ENCODE results near the gene CHSY3. TPM values are rescaled to one million over a fixed set of nuclear protein-coding genes. Genes with fewer than 3 reads are reported as not detected.

The CHSY3 gene
- total RNA-seq, 2 donors from 2014 or later, result 1.2 to 2.0 TPM

DNA sequence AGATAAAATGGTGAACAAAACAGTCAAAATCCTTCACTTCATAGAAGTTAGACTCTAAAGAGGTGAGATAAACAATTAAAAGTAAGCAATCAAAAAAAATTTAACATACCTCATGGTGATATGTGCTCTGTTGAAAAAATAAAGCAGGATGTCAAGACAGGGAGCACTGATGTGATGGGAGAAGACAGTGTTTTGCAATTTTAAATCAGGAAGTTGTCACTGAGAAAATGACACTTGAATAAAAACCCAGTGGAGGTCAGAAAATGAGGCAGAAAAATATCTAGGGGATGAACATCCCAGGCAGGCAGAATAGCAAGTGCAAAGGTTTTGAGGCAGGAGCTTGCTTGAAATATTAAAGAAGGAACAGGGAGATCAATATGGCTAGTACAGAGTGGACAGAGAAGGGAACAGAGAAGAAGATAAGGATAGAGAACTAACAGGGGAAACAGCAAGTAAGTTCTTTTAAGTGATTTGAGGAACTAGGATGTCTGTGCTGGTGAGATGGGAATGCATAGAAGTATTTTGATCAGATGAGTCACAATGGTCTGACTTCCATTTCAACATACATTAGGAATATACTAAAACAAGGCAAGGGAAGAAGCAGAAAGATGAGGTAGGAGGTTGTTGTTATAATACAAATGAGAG, 130.4 kb downstream of the CHSY3 start:
- no peak overlapping the region for H3K4me3 Mint-ChIP-seq
- Histone ChIP-seq H3K27me3 (ENCODE audit: control insufficient read depth, insufficient read depth, low read length, poor library complexity, severe bottlenecking) (no peaks in the 10 kb centered on the region), H3K9ac (ENCODE audit: extremely low read depth, low read length, poor library complexity, severe bottlenecking) (no peak overlapping the region), H3K4me3 (ENCODE audit: low read length) (no peak overlapping the region), H3K4me1 (ENCODE audit: control insufficient read depth, insufficient read depth, low read length) (no peaks in the 10 kb centered on the region), H3K27ac (ENCODE audit: low read depth, low read length) (no peak overlapping the region), H3K9me3 (ENCODE audit: control insufficient read depth, low read length) (no peaks in the 10 kb centered on the region), H3K36me3 (ENCODE audit: control insufficient read depth, insufficient read depth, low read length) (no peaks in the 10 kb centered on the region)
- no peak for DNase-seq
- no peaks in the 10 kb centered on the region for H3K4me1 Mint-ChIP-seq
- no peak overlapping the region for H3K27ac Mint-ChIP-seq
- TF ChIP-seq, protein P1, sequence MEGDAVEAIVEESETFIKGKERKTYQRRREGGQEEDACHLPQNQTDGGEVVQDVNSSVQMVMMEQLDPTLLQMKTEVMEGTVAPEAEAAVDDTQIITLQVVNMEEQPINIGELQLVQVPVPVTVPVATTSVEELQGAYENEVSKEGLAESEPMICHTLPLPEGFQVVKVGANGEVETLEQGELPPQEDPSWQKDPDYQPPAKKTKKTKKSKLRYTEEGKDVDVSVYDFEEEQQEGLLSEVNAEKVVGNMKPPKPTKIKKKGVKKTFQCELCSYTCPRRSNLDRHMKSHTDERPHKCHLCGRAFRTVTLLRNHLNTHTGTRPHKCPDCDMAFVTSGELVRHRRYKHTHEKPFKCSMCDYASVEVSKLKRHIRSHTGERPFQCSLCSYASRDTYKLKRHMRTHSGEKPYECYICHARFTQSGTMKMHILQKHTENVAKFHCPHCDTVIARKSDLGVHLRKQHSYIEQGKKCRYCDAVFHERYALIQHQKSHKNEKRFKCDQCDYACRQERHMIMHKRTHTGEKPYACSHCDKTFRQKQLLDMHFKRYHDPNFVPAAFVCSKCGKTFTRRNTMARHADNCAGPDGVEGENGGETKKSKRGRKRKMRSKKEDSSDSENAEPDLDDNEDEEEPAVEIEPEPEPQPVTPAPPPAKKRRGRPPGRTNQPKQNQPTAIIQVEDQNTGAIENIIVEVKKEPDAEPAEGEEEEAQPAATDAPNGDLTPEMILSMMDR (conservative IDR thresholded peaks at IDR 0.05), result no peak
- H3K36me3 Mint-ChIP-seq (ENCODE audit: low read depth), result no peaks in the 10 kb centered on the region
- no peaks in the 10 kb centered on the region for H3K27me3 Mint-ChIP-seq (ENCODE audit: insufficient read depth)
- no peaks in the 10 kb centered on the region for H3K9me3 Mint-ChIP-seq

DNA sequence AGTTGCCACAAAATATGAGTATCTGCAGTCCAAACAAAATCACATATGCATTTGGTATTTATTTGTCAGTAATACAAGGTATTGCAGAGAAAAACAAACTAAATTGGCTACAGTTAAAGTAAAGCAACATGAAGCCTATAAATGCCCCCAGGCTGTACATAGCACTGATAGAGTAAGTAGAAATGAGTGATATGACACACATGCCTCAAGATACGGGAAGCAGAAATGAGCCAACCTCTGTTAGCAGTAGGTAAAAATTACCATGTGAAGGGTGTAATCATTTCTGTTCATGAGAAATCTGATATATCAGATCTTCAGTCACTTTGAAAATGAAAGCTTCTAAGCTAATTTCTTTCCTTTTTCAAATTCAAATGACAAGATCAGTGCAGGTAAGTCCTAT, 131.1 kb downstream of the CHSY3 start:
- no peaks in the 10 kb centered on the region for H3K36me3 ChIP-seq (ENCODE audit: control insufficient read depth, insufficient read depth, low read length)
- Mint-ChIP-seq H3K9me3 (no peaks in the 10 kb centered on the region), H3K27me3 (ENCODE audit: insufficient read depth) (no peaks in the 10 kb centered on the region), H3K36me3 (ENCODE audit: low read depth) (no peaks in the 10 kb centered on the region), H3K4me3 (no peak overlapping the region), H3K4me1 (no peaks in the 10 kb centered on the region), H3K27ac (no peak overlapping the region)
- TF ChIP-seq, protein P1 (conservative IDR thresholded peaks at IDR 0.05), result no peak
- no peaks in the 10 kb centered on the region for H3K9me3 ChIP-seq (ENCODE audit: control insufficient read depth, low read length)
- no peak overlapping the region for H3K4me3 ChIP-seq (ENCODE audit: low read length)
- 80 to 93% methylated on average over 1 of the region's 1 CpG for WGBS, 2 experiments (ENCODE audit: insufficient coverage in 1 of 2, insufficient read length in 1 of 2)
- no peaks in the 10 kb centered on the region for H3K27me3 ChIP-seq (ENCODE audit: control insufficient read depth, insufficient read depth, low read length, poor library complexity, severe bottlenecking)
- no peaks in the 10 kb centered on the region for H3K4me1 ChIP-seq (ENCODE audit: control insufficient read depth, insufficient read depth, low read length)
- no peak overlapping the region for H3K9ac ChIP-seq (ENCODE audit: extremely low read depth, low read length, poor library complexity, severe bottlenecking)
- no peak overlapping the region for H3K27ac ChIP-seq (ENCODE audit: low read depth, low read length)
- DNase-seq, result no peak

DNA sequence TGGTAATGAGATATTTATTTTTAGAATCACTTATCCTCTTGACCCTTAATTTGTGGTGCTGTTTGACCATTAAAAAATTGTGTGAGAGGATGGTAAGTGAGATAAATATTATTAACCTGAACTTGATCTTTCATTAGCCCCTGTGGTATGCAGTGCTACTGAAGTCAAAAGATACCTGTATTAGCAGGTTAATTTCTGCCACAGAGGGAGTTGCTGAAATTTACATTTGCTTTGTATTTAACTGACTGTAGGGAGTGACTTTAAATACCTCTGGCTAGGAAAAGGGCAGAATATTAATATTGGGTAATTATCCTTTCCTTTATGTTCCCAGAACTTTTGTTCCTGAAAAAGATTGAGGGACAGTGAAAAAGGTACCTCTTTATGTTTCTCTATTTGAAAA, 133.6 kb downstream of the CHSY3 start:
- H3K27me3 Mint-ChIP-seq (ENCODE audit: insufficient read depth), result no peaks in the 10 kb centered on the region
- H3K9me3 Mint-ChIP-seq, result no peaks in the 10 kb centered on the region
- no peak for DNase-seq
- Histone ChIP-seq H3K36me3 (ENCODE audit: control insufficient read depth, insufficient read depth, low read length) (no peaks in the 10 kb centered on the region), H3K4me3 (ENCODE audit: low read length) (no peak overlapping the region), H3K4me1 (ENCODE audit: control insufficient read depth, insufficient read depth, low read length) (no peaks in the 10 kb centered on the region), H3K9me3 (ENCODE audit: control insufficient read depth, low read length) (no peaks in the 10 kb centered on the region), H3K9ac (ENCODE audit: extremely low read depth, low read length, poor library complexity, severe bottlenecking) (no peak overlapping the region), H3K27ac (ENCODE audit: low read depth, low read length) (no peak overlapping the region), H3K27me3 (ENCODE audit: control insufficient read depth, insufficient read depth, low read length, poor library complexity, severe bottlenecking) (no peaks in the 10 kb centered on the region)
- no peak overlapping the region for H3K4me3 Mint-ChIP-seq
- H3K36me3 Mint-ChIP-seq (ENCODE audit: low read depth), result no peaks in the 10 kb centered on the region
- H3K4me1 Mint-ChIP-seq, result no peaks in the 10 kb centered on the region
- TF ChIP-seq, protein P1 (conservative IDR thresholded peaks at IDR 0.05), result no peak
- H3K27ac Mint-ChIP-seq, result no peak overlapping the region

All from endodermal cell (in vitro differentiated cells).